Upper lobe of right lung (tissue), 1 donor: ENCODE measurements around the gene GPR39. TPM values are rescaled to one million over a fixed set of nuclear protein-coding genes. Genes with fewer than 3 reads are reported as not detected.
A peak's percentile ranks its signal among the peaks of the same experiment; 100 is the strongest.

Source experiments
- ATAC-seq: fragments of 200-7000 bp; cut with Tn5 transposase; one replicate; pipeline ENCODE4 v1.9.1; 2020; ENCODE audit warnings: mild to moderate bottlenecking, moderate library complexity
- DNase-seq: peaks from one replicate; pipeline ENCODE4 v3.0.0-alpha.2; 2020
- H3K27ac ChIP-seq: fragments of 200-600 bp; one replicate; pipeline ENCODE4 v1.8.0; 2022
- H3K27me3 ChIP-seq: fragments of 200-600 bp; one replicate; pipeline ENCODE4 v1.8.0; 2022; ENCODE audit warnings: mild to moderate bottlenecking
- H3K36me3 ChIP-seq: fragments of 200-600 bp; one replicate; pipeline ENCODE4 v1.8.0; 2022
- H3K4me1 ChIP-seq: fragments of 200-600 bp; one replicate; pipeline ENCODE4 v1.8.0; 2022
- H3K4me3 ChIP-seq: fragments of 200-600 bp; one replicate; pipeline ENCODE4 v1.8.0; 2022; ENCODE audit warnings: mild to moderate bottlenecking
- H3K9me3 ChIP-seq: fragments of 200-600 bp; one replicate; pipeline ENCODE4 v1.8.0; 2022
- intact Hi-C: fragments of 100-400 bp; cut with DNase I; formaldehyde crosslinking; loops from one replicate; pipeline ENCODE4 v1.11.0; 2022
- total RNA-seq: library from RNA; stranded (reverse); fragmentation: NEBNext Ultra II Directional; extraction: Animal tissue kit (Norgen Biotek cat#: 25700); gene quantifications from one replicate; pipeline ENCODE4 v1.2.1, GENCODE V29; 2021
- TF ChIP-seq, protein P1 (sequence below): fragments of 200-600 bp; IDR thresholded peaks from one replicate; pipeline ENCODE4 v1.8.0; 2022; ENCODE audit warnings: antibody characterized with exemption
- donor health status: DM: no; HTN: yes; CAD: no; lungs with severe emphysema.

Gene GPR39
- total RNA-seq, 1 donor from 2014 or later = 13.4 TPM

DNA sequence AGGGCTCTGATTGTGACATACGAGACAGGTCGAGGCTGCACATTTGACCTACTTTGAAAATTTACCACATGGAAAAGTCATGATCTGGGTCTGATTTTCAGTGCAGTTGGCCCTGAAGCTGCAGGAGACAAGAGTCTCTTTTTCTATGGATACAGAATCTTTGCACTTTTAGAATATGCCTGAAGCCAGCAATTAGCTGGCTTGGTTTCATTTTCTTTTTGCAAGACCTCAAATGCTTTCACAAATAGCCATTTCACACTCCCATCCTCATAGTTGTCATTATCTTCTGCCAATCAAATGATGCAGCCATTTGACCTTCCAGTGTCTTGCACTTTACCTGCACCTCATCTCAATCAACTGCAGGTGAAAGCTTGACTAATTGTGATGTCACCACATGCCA, 59.0 kb downstream of the GPR39 start:
- ATAC-seq (no peak), DNase-seq (no peak)
- Histone ChIP-seq H3K27ac (no peak overlapping the region), H3K9me3 (no peaks in the 10 kb centered on the region), H3K27me3 (no peaks in the 10 kb centered on the region), H3K4me1 (no peaks in the 10 kb centered on the region), H3K4me3 (no peak overlapping the region), H3K36me3 (no peaks in the 10 kb centered on the region)
- TF ChIP-seq, protein P1, sequence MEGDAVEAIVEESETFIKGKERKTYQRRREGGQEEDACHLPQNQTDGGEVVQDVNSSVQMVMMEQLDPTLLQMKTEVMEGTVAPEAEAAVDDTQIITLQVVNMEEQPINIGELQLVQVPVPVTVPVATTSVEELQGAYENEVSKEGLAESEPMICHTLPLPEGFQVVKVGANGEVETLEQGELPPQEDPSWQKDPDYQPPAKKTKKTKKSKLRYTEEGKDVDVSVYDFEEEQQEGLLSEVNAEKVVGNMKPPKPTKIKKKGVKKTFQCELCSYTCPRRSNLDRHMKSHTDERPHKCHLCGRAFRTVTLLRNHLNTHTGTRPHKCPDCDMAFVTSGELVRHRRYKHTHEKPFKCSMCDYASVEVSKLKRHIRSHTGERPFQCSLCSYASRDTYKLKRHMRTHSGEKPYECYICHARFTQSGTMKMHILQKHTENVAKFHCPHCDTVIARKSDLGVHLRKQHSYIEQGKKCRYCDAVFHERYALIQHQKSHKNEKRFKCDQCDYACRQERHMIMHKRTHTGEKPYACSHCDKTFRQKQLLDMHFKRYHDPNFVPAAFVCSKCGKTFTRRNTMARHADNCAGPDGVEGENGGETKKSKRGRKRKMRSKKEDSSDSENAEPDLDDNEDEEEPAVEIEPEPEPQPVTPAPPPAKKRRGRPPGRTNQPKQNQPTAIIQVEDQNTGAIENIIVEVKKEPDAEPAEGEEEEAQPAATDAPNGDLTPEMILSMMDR = no peak
- intact Hi-C loops = no loop called here

DNA sequence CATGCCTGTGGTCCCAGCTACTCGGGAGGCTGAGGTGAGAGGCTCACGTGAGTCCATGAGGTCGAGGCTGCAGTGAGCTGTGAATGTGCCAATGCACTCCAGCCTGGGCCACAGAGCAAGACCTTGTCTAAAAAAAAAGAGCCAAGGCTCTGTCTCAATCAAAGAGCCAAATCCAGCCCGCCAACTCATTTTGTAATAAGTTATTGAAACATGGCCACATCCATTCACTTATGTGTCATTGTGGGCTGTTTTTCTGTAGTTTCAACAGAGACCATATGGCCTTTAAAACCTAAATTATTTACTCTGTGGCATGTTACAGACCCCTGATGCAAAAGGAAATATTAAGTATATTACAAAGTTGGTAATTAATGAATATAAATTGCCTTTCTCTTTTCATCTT, 60.8 kb downstream of the GPR39 start:
- no peak for ATAC-seq
- TF ChIP-seq, protein P1 = no peak
- no peaks in the 10 kb centered on the region for H3K4me1 ChIP-seq
- H3K27ac ChIP-seq = no peak overlapping the region
- no peaks in the 10 kb centered on the region for H3K27me3 ChIP-seq
- no peak for DNase-seq
- intact Hi-C loops = no loop called here
- no peaks in the 10 kb centered on the region for H3K9me3 ChIP-seq
- H3K36me3 ChIP-seq = no peaks in the 10 kb centered on the region
- H3K4me3 ChIP-seq = no peak overlapping the region

DNA sequence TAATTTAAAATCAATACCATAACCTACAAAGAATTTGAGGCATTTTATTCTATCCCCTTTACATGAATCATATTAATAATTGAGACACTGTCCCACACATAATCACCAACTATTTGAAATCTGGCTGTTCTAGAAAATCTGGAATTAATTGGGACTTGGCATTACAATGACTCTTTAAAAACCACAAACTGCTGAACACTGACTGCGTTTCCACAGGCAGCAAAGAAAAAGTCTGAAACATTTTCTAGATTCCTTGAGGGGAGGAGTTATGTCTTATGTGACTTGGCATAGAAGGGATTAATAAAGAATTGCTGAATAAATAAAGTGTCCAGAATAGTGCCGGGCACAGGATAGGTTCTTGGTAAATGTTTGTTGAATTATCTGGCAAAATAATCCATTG, 61.4 kb downstream of the GPR39 start:
- H3K4me1 ChIP-seq = no peaks in the 10 kb centered on the region
- DNase-seq (no peak), ATAC-seq (no peak)
- H3K36me3 ChIP-seq = no peaks in the 10 kb centered on the region
- H3K27ac ChIP-seq = no peak overlapping the region
- intact Hi-C loops = no loop called here
- no peaks in the 10 kb centered on the region for H3K9me3 ChIP-seq
- H3K27me3 ChIP-seq = no peaks in the 10 kb centered on the region
- TF ChIP-seq, protein P1 = no peak
- no peak overlapping the region for H3K4me3 ChIP-seq

DNA sequence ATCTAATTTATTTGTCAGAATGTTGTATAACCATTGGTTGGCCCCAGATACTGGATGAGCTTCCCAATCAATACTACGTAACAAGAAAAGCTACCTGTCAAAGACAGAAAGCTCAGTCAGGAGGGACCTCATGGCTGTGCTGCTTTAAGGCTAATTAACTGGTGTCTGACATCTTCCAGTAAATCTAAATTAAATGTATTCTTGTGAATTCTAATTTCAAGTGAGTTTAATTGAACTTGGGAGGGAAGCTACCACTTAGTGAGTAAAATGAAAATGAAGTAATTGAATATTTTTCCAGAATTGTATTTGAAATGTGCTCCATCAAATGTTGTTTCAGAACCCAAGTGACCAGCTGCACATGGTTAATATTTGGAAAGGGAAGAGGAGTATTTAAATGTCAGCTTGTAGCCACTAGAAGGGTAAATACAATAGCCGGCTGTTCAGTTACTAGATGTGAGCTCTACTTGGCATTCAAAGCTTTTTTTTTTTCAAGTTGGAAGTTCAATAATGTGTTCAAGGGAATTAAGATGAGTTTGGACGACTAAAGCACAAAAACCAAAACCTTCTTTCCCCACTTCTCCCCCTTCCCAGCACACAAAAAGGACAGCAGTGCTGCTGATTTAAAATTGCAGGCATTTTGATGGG, 62.0 kb downstream of the GPR39 start:
- H3K4me3 ChIP-seq = no peak overlapping the region
- no peaks in the 10 kb centered on the region for H3K9me3 ChIP-seq
- no peak overlapping the region for H3K27ac ChIP-seq
- H3K27me3 ChIP-seq = no peaks in the 10 kb centered on the region
- intact Hi-C loops = no loop called here
- no peaks in the 10 kb centered on the region for H3K4me1 ChIP-seq
- ATAC-seq (no peak), DNase-seq (no peak)
- TF ChIP-seq, protein P1 = no peak
- no peaks in the 10 kb centered on the region for H3K36me3 ChIP-seq

DNA sequence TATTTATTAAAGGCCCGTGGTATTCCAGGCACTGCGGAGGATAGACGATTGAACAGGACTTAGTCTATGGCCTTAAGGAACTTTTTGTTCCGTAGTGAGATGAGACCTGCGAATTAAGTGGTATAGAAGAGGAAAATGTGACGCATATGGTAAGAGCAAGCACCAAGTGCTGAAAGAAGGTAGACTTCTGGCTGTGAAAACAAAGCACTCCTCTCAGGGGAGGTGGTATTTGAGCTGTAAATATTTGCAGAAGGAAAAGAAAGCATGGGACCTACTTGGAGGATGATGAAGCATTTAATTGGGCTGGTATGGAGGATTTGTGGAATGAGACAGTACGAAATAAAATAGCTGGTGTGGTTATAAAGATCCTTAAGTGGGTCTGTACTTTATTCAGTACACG, 62.5 kb downstream of the GPR39 start:
- TF ChIP-seq, protein P1 = no peak
- Histone ChIP-seq H3K9me3 (no peaks in the 10 kb centered on the region), H3K4me1 (no peaks in the 10 kb centered on the region), H3K27me3 (no peaks in the 10 kb centered on the region), H3K36me3 (no peaks in the 10 kb centered on the region), H3K4me3 (no peak overlapping the region), H3K27ac (no peak overlapping the region)
- ATAC-seq (peak; percentile 67), DNase-seq (no peak)
- intact Hi-C loops = no loop called here

DNA sequence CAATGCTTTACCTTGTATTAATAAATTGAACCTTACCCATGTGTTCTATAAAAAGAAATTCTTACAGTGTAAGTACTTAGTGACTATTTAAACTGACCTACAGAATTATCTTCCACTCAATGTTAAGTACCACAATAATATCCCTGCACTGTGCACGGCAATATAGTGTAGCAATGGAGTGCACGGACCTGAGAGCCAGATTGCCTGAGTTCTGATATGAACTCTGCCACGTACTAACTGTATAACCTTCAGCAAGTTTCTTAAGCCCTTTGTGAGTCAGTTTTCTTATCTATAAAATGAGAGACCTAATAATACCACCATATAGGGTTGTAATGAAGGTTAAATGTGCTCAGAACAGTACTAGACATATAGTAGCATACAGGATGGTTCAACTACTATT, 66.2 kb downstream of the GPR39 start:
- intact Hi-C loops = no loop called here
- Histone ChIP-seq H3K9me3 (no peaks in the 10 kb centered on the region), H3K27ac (no peak overlapping the region), H3K4me1 (no peaks in the 10 kb centered on the region), H3K27me3 (no peaks in the 10 kb centered on the region), H3K4me3 (no peak overlapping the region), H3K36me3 (no peaks in the 10 kb centered on the region)
- ATAC-seq (no peak), DNase-seq (no peak)
- TF ChIP-seq, protein P1 = no peak
